Measurements from ENCODE around the gene PKP4.
"Not testable (repeated sequence)": the region's sequence is repeated elsewhere in the genome, so short reads cannot be mapped to it uniquely, and the experiment has no call there.

The PKP4 gene

GRCh38 chr2:158690823-158691222 is 234.1 kb downstream of the PKP4 start:
- no peak for DNase-seq

DNA sequence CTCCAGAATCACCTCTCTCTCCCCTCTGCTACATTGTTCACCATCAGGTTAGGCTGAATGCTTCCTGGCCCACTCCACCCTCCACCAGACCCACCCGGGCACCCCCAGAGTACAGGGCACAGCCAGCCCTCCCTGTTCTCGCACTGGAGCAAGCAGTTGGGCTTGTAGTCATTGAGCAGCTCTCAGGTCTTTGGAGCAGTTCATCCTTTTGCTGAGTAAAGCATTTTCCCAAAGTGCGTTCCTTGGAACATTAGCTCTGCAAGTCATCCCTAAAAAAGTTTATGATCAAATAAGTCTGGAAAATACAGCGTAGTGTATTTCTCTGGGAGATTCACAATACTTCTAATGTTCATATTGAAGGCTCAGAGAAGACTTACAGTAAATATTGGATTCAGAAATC is 234.9 kb downstream of the PKP4 start:
- DNase-seq = no peak

DNA sequence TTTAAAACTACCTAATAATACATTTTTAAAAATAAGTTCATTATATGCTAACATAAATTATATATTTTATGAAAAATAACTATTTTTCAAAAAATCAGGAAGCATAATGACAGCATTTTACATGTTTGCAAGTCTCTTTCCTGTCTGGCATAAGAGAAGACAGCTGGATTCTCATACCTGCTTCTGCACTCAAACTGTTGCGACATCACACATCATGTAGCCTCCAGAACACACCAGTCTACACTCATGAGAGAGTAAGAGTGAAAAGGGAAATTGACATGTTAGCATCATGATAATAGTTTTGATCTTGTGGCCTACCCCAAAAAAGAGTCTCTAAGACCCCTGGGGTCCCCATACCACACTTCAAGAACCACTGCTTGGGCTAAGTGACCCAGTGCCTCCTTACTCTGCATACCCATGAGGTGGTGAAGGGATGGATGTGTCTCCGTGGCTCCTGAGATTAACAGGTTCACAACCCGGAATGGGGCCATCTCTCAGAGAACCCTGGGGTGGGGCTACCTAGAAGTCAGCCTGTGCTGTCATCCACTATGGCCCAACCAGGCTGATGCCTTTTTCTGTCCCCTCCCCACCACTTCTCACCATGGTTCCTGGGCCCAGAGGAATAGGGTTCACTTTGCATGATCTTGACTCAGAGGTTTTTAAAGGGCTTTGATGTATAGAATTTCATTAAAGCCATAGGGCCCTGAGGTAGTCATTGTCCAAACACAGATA is 235.8 kb downstream of the PKP4 start:
- DNase-seq = no peak

DNA sequence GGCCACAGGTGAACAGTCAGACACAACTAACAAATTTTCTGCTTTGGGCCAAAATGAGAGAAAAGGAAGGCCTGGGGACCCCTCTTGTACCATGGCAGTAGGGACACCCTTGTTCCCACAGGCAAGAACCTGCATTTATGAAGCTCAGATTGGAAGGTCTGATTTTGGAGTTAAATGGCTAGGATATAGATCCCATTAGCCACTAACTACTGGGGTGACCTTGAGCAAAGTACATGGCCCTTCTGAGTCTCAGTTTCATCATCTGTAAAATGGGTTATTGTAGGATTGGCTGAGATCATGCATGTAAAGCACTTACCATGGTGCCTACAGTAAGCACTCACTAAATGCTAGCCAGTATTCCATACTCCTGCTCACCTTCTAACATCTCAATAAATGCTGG is 236.7 kb downstream of the PKP4 start:
- no peak for DNase-seq

DNA sequence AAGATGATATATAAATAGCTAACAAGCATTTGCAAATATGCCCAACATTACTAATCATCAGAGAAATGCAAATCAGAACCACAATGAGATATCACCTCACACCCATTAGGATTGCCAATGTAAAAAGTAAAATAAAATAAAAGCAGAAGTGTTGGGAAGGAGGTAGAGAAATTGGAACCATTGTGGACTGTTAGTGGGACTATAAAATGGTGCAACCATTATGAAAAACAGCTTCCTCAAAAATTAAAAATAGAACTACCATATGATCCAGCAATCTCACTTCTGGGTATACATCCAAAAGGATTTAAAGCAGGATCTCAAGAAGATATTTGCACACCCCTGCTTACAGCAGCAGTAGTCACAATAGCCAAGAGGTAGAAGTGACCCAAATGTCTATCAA is 238.6 kb downstream of the PKP4 start:
- no peak for DNase-seq

- not testable (repeated sequence) for DNase-seq
These were observed 239.0 kb downstream of the PKP4 start for GRCh38 chr2:158695744-158696143.

- no peak for DNase-seq
These were observed 242.6 kb downstream of the PKP4 start for GRCh38 chr2:158699323-158699722.

DNA sequence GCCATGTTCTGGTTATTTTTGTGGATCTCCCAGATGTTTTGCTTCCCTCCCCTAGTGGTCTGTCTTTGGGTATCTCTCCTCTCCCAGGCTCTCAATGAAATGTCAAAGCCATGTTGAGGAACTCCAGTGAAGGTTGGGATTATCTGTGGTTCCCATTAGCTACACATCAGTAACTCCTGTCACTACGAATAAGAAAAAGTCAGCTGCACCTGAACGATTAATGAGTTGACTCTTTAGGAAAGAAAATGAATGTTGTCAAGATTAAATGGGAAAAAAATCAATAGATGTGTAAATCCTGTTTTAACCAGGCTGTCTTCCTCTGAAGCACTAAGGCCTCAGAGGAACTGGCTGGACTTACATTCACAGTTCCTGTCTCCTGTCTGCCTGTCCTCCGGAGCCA is 244.3 kb downstream of the PKP4 start:
- no peak for DNase-seq

DNA sequence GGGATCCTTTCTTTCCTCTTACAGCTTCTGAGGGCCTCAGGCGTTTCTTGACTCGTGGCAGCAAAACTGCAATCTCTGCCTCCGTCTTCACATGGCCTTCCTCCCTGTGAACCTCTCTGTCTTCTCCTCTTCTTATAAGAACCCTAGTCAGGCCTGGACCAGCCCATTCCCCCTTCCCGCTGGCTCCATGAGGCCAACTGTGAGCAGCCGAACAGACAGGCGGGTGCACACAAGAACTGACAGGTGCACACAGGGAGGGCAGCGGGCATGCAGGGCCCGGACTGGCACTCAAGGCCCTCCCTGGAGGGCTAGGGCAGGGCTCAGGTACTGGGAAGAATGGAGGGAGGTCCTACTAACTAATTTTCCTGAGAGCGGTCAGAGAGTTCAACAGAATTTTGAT is 246.0 kb downstream of the PKP4 start:
- no peak for DNase-seq

DNA sequence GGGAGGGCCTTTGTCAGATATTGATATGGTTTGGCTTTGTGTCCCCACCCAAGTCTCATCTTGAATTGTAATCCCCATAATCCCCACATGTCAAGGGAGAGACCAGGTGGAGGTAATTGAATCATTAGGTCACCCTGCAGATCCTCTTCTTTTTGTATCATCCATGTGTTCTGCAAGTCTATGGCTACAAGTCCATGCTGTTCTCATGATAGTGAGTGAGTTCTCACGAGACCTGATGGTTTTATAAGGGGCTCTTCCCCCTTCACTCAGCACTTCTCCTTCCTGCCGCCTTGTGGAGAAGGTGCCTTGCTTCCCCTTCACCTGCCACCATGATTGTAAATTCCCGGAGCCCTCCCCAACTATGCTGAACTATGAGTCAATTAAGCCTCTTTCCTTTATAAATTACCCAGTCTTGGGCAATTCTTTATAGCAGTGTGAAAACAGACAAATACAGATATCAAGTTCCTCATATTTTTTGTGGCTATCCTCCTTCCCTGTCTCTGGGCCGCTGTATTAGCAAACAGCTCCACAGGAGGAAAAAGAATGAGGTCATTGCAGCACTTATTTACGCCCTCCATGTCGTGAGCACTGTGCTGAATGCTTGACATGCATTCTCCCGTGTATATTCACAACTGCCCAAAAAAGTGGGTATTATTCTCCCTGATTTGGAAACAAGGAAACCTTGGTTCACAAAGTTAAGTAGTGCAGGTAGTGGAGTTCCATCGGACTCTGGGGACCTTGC is 248.1 kb downstream of the PKP4 start:
- not testable (repeated sequence) for DNase-seq

DNA sequence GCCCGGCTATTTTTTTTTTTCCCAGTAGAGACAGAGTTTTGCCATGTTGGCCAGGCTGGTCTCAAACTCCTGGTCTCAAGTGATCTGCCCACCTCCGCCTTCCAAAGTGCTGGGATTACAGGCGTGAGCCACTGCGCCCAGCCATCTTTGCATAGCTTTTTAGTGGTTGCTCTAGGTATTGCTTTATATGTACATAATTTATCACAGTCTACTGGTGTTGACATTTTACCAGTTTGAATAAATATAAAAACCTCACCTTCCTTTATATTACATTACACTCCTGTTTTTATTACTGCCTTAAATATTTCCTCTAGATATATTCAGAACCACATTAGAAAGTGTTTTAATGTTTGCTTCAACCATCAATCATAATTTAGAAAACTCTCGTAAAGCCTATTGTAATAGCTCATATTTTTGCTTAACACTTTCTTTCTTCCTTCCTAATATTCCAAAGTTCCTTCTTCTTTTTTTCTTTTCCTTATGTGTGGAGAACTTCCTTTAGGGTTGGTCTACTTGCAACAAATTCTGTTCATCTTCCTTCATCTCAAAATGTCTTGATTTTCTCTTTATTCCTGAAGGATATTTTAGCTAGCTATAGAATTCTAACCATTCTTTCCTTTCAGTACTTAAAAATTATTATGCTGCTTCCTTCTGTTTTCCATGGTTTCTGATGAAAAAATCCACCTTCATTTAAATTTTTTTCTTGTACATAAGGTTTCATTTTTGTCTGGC is 256.2 kb downstream of the PKP4 start:
- no peak for DNase-seq

- DNase-seq = no peak
These were observed 256.9 kb downstream of the PKP4 start for GRCh38 chr2:158713523-158714138.

DNA sequence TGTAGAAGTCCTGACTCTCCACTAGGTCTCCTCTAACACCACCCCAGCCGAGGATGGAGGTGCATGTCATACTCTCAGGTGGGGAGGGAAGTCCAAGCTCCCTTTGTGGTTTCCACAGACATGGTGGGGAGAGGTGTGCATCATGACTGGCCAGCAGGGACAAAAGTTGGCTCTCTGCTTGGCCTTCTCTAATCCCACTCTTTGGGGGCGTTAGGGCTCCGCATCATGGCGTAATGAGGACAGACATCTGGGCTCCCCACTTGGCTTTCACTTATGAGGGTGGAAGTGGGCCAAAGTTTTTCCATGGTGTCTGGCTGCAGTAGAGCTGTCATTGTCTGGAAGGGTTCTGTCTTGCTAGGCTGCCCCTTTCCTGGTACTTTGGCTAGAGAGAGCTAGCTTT is 257.7 kb downstream of the PKP4 start:
- no peak for DNase-seq

- no peak for DNase-seq
These were observed 258.6 kb downstream of the PKP4 start for GRCh38 chr2:158715357-158715756.

DNA sequence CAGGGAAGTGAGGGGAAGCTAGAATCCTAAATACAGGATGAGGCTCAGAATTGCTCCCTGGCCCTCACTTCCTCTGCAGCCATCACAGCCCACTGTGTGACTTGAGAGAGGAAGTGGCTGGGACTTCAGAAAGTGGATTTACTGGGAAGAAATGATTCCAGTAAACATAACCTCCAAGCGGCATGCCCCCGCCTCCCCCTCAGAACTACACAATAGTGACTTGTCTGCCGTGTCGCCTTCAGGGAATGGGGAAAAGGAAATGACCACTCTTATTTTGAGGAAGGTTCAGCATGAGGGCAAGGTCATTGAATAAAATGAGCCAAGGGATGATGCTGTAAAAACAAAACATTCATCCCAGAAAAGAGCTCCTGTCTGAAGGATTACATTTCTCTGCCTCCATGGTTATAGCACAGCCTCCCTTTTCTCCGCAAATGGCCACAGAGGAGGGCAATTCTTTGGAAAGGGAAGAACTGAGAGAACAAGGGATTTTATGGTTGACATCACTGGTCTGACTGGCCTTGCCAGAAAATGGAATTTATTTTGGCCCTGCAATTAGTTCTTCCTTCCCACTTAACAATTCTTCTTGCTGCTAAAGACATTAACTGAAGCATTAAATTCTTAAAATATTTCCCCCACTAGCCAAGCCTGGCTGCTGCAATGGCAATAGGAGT is 259.5 kb downstream of the PKP4 start:
- no peak for DNase-seq

DNA sequence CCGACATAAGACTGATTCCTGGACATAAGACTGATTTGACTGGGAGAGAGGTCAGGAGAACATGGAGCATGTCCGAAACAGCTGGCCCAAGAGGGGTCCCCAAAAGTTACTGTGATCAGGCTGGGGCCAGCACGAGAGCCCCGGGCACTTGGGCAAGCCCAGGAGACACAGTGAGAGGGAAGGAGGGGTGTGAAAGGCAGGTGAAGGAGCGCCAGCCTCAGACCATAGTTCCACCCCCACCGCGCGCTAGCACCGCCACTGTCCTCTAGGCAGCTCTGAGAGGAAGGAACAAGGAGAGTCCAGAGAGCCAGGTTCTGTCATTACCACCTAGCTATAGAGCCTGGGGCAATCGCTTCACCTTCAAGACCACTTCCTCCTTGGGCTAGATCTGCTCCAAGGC is 260.2 kb downstream of the PKP4 start:
- no peak for DNase-seq

GRCh38 chr2:158717366-158718195 is 260.8 kb downstream of the PKP4 start:
- DNase-seq = no peak

DNA sequence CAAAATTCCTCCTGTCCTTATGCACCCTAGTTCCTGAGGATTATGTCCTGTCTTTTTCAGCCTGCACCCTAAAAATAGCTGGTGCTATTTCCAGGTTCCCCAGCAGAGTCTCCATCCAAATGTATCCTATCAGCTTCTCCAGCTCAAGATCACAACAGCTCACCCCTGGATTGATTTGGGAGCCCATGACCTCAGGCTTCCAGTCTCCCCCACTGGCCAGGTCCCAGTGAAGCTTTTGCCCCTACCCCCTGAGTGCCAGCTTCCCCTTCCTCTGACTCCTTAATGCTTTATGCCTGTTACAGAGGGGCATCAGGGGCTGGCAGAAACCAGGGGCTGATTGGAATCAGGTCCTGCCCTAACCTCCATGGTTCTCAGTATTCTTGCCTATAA is 261.4 kb downstream of the PKP4 start:
- no peak for DNase-seq

DNA sequence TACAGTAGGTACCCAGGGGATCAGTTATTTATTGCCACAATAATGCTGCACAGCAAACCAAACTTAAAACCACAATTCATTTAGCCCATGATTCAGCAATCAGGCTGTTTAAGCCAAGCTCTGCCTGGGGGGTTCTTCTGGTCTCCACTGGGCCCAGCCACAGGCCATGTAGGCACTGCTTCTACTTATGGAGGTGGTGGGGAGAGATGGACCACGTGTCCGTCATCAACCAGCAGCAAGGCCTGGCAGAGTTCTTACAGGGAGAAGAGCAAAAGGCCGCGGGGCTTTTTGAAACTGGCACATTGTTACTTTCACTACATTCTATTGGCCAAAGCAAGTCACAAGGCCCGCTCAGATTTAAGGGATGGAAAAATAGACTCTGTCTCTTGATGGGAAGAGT is 262.1 kb downstream of the PKP4 start:
- no peak for DNase-seq

- DNase-seq = no peak
These were observed 262.7 kb downstream of the PKP4 start for GRCh38 chr2:158719403-158719802.

GRCh38 chr2:158722266-158723105 is 265.7 kb downstream of the PKP4 start:
- DNase-seq = no peak

All from cortex of kidney (tissue), 1 donor.